GM12872 (cell line): ENCODE data around the gene CHID1.

ENCODE experiments used
- TF ChIP-seq, protein P1 (sequence below): IDR thresholded peaks from 3 replicates; pipeline ENCODE4 v1.5.1; 2011; ENCODE audit warnings: low read depth, mild to moderate bottlenecking, low read length, moderate library complexity; ENCODE audit not compliant: insufficient read depth

Gene CHID1

DNA sequence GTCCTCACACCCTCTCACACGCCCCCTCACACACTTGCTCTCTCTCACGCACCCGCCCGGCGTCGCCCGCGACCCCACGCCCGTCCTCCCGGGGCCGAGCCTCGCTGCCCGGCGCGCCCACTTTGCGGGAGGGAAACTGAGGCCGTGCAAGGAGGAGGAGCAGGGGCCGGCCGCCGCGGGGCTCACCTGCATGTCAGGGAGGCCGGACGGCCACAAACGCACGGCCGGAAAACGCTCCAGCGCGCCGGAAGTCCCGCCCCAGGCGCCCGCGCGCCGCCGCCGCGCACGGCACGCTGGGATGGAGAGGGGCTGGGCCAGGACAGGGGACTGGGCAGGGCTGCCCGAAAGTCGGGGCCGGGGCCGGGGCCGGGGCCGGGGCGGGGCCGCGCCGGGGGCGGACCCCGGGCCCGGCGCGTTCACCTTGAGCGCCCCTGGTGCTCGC is at the start of gene CHID1:
Gene CHID1, minus strand, starts transcription at position 222 of the 442 bp plus-strand sequence. CDS start 5,994 bp downstream, outside the sequence.
- TF ChIP-seq, protein P1, sequence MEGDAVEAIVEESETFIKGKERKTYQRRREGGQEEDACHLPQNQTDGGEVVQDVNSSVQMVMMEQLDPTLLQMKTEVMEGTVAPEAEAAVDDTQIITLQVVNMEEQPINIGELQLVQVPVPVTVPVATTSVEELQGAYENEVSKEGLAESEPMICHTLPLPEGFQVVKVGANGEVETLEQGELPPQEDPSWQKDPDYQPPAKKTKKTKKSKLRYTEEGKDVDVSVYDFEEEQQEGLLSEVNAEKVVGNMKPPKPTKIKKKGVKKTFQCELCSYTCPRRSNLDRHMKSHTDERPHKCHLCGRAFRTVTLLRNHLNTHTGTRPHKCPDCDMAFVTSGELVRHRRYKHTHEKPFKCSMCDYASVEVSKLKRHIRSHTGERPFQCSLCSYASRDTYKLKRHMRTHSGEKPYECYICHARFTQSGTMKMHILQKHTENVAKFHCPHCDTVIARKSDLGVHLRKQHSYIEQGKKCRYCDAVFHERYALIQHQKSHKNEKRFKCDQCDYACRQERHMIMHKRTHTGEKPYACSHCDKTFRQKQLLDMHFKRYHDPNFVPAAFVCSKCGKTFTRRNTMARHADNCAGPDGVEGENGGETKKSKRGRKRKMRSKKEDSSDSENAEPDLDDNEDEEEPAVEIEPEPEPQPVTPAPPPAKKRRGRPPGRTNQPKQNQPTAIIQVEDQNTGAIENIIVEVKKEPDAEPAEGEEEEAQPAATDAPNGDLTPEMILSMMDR, result no peak

- TF ChIP-seq, protein P1, result no peak
These were observed 49.0 kb upstream of the CHID1 start for GRCh38 chr11:959608-960007.

DNA sequence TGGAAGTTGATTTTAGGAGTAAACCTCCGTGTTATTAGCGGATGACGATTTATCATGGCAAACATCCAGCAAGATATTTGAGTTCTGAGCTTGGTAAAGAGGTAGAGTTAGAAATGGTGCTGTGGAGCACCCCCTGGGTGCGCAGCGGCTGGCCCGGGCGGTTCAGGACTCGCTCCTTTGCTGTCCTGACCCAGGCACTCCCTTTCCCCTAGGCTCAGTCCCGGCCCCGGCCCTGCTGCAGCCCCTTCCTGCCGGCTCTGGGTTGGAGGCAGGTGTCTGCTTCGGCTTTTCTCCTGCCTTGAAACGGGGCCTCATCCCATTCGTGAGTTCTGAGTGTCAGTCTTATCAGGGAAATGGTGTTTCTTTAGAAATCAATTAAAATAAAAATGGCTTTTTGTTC is 48.4 kb upstream of the CHID1 start:
- TF ChIP-seq, protein P1, result no peak

DNA sequence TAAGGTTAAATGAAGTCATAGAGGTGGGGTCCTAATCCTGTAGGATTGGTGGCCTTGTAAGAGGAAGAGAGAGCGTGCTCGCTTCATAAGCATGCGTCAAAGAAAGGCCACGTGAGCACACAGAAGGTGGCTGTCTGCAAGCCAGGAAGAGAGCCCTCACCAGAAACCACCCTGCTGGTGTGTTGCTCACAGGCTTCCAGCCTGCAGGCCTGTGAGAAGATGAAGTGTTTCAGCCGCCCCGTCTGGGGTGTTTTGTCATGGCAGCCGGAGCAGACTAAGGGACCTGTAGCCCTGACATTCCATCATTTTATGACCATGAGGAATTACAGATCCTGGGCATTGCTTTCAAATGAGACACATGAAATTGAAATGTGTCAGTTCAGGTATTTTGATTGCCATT is 47.5 kb upstream of the CHID1 start:
- TF ChIP-seq, protein P1, result no peak

GRCh38 chr11:957212-957920 is 46.8 kb upstream of the CHID1 start:
- TF ChIP-seq, protein P1, result no peak

DNA sequence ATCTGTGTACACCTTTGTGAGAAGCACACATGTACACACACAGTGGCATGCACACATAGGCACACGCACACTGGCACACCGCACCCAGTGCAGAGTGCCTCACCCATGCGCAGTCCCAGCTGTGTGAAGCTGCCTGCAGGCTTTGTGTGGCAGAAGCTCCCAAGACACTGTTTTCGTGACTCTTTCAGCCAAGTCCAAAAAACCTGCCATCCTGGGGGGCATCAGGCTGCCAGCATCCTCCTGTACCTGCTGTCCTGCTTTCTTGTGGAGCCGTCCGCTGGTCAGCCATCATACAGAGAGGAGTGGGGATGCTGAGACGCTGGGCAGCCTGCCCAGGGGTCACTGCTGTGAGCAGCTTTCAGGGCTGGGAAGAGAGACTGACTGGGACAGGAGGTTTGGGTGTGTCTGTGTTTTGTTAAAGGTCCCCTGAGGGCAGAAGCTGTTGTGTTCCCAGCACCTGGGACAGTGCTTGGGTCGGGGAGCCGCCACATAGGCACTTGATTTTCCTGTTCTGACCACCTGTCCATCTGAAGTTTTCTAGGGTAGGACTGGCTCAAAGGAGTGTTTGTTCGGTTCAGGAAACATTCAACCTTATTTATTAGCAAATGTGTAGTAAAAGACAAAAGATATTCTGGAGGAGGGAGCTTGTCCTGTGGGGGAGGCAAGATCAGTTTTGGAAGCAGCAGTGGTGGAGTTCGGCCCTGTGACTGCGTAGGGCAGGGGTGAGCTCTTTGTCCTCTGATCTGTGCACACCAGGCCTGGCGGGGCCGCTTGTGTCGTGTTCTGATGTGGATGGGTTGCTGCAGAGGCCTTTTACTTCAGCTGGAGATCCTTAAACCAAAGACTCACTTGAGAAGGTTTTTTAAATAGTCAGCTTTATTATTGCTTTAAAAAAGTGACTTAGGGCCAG is 44.8 kb upstream of the CHID1 start:
- TF ChIP-seq, protein P1, result no peak

DNA sequence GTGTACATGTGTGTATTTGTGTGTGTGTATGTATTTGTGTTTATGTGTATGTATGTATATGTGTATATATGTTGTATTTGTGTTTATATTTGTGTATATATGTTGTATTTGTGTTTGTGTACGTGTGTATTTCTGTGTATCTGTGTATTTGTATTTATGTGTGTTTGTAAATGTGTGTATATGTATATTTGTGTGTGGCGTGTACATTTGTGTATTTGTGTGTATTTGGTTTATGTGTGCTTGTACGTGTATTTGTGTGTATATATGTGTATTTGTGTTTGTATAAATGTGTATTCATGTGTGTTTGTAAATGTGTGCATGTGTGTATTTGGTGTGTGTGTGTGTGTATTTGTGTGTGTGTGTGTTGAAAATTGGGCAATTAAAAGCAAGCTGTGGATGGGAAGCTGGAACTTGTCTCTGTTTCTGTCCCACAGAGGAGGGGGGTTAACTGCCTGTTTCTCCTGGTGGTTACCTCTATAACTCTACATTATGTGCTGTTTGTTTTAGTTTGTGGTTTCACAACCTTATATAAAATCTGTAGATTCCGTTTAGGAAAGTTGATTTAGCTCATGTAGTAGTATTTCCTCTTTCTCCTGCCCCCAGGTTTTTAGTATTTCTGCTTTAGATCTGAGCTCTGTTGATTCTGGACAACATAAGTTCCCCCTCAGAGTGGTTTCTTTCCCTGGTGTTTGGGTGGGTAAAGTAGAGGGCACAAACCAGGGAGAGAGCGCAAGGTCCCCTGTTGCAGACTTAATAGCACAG is 44.0 kb upstream of the CHID1 start:
- TF ChIP-seq, protein P1, result no peak
